GM12872 (cell line): Measurements from ENCODE around the gene LARP1.

ENCODE experiments used
- TF ChIP-seq, protein P1 (sequence below): IDR thresholded peaks from 3 replicates; pipeline ENCODE4 v1.5.1; 2011; ENCODE audit warnings: low read depth, mild to moderate bottlenecking, low read length, moderate library complexity; ENCODE audit not compliant: insufficient read depth

Gene LARP1

DNA sequence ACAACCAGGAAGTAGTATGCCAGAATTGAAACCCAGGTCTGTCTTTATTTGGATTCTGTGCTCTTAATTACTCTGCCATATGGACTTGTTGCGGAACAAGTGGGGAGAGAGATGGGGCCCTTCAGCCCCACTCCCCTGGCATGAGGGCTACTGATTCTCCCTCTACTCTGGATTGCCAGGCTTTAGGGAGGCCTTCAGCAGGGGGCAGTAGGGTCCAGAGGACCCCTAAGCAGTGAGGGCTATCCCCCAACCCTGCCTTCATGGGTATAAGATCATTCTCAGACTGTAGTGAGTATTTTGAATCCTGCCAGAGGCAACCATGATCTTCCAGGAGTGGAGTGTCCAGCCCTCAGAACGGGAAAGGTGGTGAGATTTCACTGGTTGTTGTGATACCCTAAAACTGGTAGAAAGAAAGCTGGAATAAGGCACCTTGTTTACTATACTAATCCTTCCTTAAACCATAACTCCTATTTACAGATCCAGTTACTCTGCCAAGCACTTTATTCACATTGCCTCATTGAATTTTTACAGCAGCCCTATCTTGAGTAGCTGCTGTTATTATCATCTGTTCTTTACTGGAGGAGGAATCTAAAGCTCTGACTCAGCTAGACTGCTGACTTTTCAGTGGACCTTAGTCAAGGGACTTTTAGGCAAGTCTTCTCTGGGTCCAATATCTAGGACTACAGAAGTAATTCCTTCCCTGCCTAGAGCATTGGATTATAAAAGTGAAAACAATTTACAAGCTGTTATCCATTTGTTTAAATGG, 31.3 kb upstream of the LARP1 start:
- TF ChIP-seq, protein P1, sequence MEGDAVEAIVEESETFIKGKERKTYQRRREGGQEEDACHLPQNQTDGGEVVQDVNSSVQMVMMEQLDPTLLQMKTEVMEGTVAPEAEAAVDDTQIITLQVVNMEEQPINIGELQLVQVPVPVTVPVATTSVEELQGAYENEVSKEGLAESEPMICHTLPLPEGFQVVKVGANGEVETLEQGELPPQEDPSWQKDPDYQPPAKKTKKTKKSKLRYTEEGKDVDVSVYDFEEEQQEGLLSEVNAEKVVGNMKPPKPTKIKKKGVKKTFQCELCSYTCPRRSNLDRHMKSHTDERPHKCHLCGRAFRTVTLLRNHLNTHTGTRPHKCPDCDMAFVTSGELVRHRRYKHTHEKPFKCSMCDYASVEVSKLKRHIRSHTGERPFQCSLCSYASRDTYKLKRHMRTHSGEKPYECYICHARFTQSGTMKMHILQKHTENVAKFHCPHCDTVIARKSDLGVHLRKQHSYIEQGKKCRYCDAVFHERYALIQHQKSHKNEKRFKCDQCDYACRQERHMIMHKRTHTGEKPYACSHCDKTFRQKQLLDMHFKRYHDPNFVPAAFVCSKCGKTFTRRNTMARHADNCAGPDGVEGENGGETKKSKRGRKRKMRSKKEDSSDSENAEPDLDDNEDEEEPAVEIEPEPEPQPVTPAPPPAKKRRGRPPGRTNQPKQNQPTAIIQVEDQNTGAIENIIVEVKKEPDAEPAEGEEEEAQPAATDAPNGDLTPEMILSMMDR, result no peak

DNA sequence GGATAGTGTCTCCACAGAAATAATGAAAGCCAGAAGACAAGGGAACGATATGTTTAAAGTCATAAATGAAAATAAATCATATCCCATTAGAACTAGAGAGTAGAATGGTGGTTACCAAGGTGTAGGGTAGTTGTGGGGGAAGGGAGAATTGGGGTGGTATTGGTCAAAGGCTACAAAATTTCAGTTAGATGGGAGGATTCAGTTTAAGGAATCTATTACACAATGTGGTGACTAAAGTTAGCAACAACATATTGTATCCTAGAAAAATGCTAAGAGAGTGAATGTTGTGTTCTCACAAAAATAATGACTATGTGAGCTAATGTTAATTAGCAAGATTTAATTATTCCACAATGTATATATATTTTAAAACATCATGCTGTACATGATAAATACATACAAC, 27.8 kb upstream of the LARP1 start:
- TF ChIP-seq, protein P1, result no peak

DNA sequence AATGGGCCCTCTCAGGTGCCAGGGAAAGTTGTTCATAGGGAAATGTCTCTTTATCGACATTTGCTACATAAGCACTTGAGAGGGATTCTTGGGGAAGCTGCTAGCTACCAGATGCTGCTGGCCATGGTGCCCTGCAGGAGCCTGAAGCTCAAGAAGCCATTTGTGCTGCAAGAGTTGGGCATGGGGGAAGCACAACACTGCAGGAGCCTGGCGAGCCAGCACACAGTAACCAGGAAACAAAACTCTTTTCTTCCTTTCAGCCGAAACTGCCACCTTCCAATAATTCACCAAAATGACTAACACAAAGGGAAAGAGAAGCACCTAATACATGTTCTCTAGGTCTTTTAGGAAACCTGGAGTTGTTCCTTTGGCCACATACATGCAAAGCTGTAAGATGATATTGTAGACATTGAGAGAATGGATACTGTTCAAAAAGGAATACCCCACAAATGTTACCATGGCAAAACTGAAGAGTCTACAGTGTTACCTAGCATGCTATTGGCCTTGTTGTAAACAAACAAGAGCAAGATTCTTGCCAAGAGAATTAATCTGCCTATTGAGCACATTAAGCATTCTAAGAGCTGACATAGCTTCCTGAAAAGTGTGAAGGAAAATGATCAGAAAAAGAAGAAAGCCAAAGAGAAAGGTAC, 26.1 kb upstream of the LARP1 start:
- TF ChIP-seq, protein P1, result no peak

DNA sequence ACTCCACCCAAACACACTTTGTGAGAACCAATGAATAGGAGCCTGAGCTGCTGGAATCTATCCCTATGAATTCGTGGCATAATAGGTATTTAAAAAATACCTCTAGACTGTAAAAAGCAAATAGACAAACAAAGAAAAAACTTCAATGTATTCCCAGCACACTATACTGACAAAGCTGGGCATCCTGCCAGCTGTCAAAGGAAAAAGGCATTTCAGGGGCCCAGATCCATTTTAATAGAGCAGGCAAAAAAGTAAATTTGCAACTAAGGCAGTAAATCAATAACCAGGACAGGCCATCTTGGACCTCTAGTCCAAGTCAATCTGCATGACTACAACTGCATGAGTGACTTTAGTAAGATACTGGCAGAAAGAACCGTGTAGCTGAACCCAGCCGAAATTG, 25.6 kb upstream of the LARP1 start:
- TF ChIP-seq, protein P1, result no peak

DNA sequence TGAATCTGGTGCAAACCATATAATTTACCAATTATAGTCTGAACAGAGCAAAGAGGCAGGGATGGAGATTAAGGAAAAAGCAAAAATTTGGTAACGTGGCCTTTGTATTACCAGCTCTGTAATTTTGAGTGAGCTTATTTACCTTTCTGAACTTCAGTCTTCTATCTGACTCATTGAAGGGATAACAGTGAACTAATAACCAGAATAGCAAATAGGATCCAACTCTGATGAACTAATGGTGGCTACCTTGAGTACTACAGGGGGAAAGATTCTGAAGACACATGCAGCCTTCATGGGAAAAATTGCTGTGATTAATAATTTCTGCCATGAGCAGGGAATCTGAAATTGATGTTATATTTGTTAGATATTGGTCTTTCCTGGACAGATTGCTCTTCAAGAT, 23.0 kb upstream of the LARP1 start:
- TF ChIP-seq, protein P1, result no peak

DNA sequence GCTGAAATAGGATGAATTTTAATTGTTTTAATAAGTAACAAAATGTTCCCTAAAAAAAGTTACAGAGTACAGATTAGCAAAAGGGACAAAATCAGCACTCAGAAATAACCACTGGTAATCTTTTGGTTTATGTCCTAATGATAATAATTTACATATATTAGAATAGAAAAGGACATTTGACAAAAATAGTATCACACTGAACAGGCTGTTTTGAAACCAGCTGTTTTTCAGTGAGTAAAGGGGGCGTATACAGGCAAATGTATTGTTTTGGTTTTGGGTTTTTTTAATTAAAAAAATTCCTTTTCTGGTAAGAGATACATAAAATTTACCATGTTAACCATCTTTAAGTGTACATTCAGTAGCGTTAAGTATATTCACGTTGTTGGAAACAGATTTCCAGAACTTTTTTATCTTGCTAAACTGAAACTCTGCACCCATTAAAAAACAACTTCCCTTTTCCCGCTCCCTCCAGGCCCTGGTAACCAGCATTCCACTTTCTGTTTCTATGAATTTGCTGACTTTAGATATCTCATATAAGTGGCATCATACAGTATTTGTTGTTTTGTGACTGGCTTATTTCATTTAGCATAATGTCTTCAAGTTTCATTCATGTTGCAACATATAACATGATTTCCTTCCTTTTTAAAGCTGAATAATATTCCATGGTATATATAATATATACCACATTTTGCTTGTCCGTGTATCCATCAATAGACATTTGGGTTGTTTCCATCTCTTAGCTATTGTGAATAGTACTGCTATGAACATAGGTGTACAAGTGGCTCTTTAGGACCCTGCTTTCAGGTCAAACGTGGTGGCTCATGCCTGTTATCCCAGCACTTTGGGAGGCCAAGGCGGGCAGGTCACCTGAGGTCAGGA, 20.6 kb upstream of the LARP1 start:
- TF ChIP-seq, protein P1, result no peak

DNA sequence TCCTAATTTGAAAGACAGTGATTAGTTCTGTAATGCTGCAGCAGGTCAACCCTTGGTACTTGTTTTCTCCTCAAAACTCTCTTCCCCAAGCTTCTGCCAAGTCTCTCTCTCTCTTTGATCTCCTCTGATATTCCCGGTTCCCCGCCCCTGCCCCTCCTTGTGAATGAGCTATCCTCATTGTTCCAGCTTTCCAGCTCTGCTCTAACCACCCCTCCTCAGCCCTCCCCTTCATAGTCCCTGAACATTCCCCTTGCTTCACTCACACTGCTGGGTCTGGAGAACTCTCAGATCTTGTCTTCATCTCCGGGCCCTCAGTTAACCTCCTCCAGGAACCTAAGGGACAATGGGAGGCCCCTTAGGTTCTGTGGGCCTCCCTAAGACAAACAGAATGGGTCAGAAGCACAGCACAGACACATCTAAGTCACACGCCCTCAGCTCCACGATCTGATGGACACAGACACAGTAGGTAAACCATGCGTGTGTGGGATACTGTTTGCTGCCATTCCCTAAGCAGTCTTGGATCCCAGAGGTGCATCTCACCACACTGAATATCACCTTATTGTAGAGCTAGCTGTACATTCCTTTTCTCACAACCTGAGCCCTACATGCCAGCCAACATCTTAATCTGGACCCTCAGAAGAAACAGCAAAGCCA, 17.4 kb upstream of the LARP1 start:
- TF ChIP-seq, protein P1, result no peak
